Body of pancreas (tissue), 4 donors: ENCODE measurements around the gene PNPLA3.

ENCODE experiments used
- POLR2A ChIP-seq, 3 donors: fragments of 450-650 bp; IDR thresholded peaks; one replicate each; pipeline ENCODE4 v1.6.1; 2016; ENCODE audit warnings: antibody characterized with exemption in 3 of 3, mild to moderate bottlenecking in 2 of 3
- TF ChIP-seq, protein P1 (sequence below), 7 experiments: fragments of 450-650 bp in 4 of 7; fragments of 200-600 bp in 3 of 7; sonication (generic) in 3 of 7; IDR thresholded peaks; one replicate each; pipeline ENCODE4 v1.5.1; 2016 to 2019; ENCODE audit warnings: antibody characterized with exemption in 7 of 7

DNA sequence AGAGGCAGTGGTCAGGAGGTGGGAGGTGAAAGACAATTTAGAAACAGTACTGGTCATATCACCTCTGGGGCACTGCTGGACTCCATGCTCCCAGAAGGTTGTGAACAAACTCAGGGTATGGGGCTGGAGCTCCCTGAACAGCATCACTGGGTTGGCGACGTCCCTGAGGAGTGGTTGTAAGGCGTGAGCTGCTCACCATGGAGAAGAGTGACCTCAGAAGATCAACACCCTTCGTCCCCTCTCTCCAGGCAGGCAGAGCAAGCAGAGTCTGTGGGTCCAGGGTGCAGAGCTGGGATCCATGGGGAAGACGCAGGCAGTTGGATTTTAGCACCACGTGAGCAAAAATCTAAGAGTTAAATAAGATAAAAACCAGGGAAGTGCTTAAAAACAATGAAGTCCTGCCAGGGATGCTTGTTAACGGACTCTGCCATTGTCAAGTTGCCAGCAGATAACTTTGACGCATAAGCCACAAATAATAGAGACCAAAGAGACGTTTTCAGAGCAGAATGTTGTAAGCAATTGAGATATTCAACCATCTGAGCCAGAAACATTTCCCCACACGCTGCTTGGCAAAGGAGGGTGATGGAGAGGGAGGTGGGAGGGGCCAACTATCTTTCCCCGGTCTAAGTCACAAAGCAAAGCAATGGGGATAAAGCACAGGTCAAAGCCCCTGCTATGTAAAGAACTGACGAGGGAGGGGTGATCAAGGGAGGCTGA lies 45.4 kb upstream of the PNPLA3 start:
- TF ChIP-seq, protein P1, sequence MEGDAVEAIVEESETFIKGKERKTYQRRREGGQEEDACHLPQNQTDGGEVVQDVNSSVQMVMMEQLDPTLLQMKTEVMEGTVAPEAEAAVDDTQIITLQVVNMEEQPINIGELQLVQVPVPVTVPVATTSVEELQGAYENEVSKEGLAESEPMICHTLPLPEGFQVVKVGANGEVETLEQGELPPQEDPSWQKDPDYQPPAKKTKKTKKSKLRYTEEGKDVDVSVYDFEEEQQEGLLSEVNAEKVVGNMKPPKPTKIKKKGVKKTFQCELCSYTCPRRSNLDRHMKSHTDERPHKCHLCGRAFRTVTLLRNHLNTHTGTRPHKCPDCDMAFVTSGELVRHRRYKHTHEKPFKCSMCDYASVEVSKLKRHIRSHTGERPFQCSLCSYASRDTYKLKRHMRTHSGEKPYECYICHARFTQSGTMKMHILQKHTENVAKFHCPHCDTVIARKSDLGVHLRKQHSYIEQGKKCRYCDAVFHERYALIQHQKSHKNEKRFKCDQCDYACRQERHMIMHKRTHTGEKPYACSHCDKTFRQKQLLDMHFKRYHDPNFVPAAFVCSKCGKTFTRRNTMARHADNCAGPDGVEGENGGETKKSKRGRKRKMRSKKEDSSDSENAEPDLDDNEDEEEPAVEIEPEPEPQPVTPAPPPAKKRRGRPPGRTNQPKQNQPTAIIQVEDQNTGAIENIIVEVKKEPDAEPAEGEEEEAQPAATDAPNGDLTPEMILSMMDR (IDR thresholded peaks at IDR 0.05), result no peak
- no peak for TF ChIP-seq POLR2A (IDR thresholded peaks at IDR 0.05)
